ENCODE data around the gene LETMD1. TPM values are rescaled to one million over a fixed set of nuclear protein-coding genes. Genes with fewer than 3 reads are reported as not detected.

LETMD1 gene
- total and polyA plus RNA-seq, 2 of the 8 experiments (the other 6 are each of a cell fraction or from before 2014, with no cell fraction given), result 39.4 to 65.3 TPM

- Histone ChIP-seq H3K4me1 (replicated peaks in 1 of 4; ENCODE audit: control insufficient read depth in 3 of 4, insufficient read depth in 4 of 4, low read length in 3 of 4) (peaks cover 9 to 16% (median 13%) of the 10 kb centered on the region in 4 experiments), H3K36me3 (ENCODE audit: control insufficient read depth in 2 of 4, insufficient read depth in 4 of 4, low read length in 3 of 4) (no peaks in the 10 kb centered on the region), H2BK20ac (ENCODE audit: low read length) (no peak within 1 kb of the TSS), H3K79me1 (ENCODE audit: low read depth, low read length) (peaks cover 4% of the 10 kb centered on the region; the same call in 1 of the 2 replicates), H2BK15ac (ENCODE audit: low read length) (peak within 1 kb of the TSS; percentile 93; the same call in 1 of the 2 replicates), H3K23me2 (ENCODE audit: low read depth, low read length) (peaks cover 1% of the 10 kb centered on the region; the same call in 1 of the 2 replicates), H2AK5ac (ENCODE audit: low read depth, low read length) (no peak within 1 kb of the TSS), H3K27me3 (replicated peaks in 1 of 4; ENCODE audit: control insufficient read depth in 3 of 4, extremely low read depth in 1 of 4, insufficient read depth in 3 of 4, low read length in 3 of 4) (no peaks in the 10 kb centered on the region; a peak in 1 of 7 replicates), H2BK5ac (ENCODE audit: low read depth, low read length) (peak within 1 kb of the TSS; percentile 96), H3K18ac (ENCODE audit: extremely low read depth, low read length) (peak within 1 kb of the TSS; percentile 97), H4K91ac (replicated peaks; ENCODE audit: insufficient read length, low read length) (peak within 1 kb of the TSS; percentile 97), H3K27ac (ENCODE audit: low read depth, low read length) (peak within 1 kb of the TSS; percentile 90), H2AFZ (ENCODE audit: low read length) (no peak within 1 kb of the TSS), H2BK12ac (ENCODE audit: low read depth, low read length) (no peak within 1 kb of the TSS; the same call in none of the 2 replicates), H4K5ac (ENCODE audit: insufficient read length, low read depth, low read length) (peak within 1 kb of the TSS; percentile 90), H3K9me3 (ENCODE audit: insufficient read depth in 2 of 2, low read depth in 1 of 2, low read length in 1 of 2) (no peaks in the 10 kb centered on the region), H3K23ac (ENCODE audit: insufficient read length) (no peak within 1 kb of the TSS), H3K4me3 (ENCODE audit: extremely low read depth in 1 of 4, insufficient read depth in 2 of 4, low read depth in 3 of 4, low read length in 4 of 4) (peak within 1 kb of the TSS; percentile 54 to 72 (median 64)), H2BK120ac (replicated peaks; ENCODE audit: low read depth, low read length) (peak within 1 kb of the TSS; percentile 25), H3K4me2 (ENCODE audit: insufficient read depth in 1 of 2, low read depth in 2 of 2, low read length in 2 of 2) (peak within 1 kb of the TSS; percentile 74 to 88), H4K8ac (ENCODE audit: extremely low read depth, insufficient read depth, low read length) (peak within 1 kb of the TSS; percentile 96), H3K79me2 (ENCODE audit: control insufficient read depth in 1 of 2, insufficient read depth in 2 of 2, low read length in 2 of 2) (peaks cover 15 to 44% of the 10 kb centered on the region in 2 experiments), H3K4ac (replicated peaks; ENCODE audit: insufficient read length, low read depth, low read length) (peak within 1 kb of the TSS; percentile 49), H4K20me1 (replicated peaks in 1 of 2; ENCODE audit: control insufficient read depth in 1 of 2, insufficient read depth in 2 of 2, low read length in 2 of 2) (no peaks in the 10 kb centered on the region), H3K9ac (replicated peaks in 1 of 4; ENCODE audit: extremely low read depth in 1 of 4, low read depth in 3 of 4, low read length in 3 of 4) (peak within 1 kb of the TSS; percentile 64 to 92 (median 87)), H3K14ac (ENCODE audit: insufficient read length) (no peak within 1 kb of the TSS), H3K56ac (replicated peaks; ENCODE audit: insufficient read length, low read depth, low read length) (peak within 1 kb of the TSS; percentile 92)
- DNase-seq (ENCODE audit: low read depth in 1 of 2, low spot score in 2 of 2) (peak; percentile 92 to 95), FAIRE-seq (no peak)
- CTCF ChIA-PET (ENCODE audit: partially characterized antibody), result interaction anchor here (0.7 to 8.0 kb wide), 11 partner anchors 17 to 297 kb away, joined by 3 to 66 read pairs (median 4); no protein-coding TSS in a partner anchor
- 2% methylated on average over 67 of the region's 74 CpGs; no CpG with 5 or more reads in 1 of the 2 experiments for WGBS, 2 experiments (ENCODE audit: extremely low coverage in 1 of 2, insufficient coverage in 1 of 2, insufficient read length in 1 of 2, insufficient replicate concordance in 2 of 2, low coverage in 1 of 2, low lambda C conversion rate in 2 of 2, missing lambda C conversion rate in 1 of 2)
- POLR2A ChIA-PET (ENCODE audit: partially characterized antibody), result interaction anchor here (0.6 to 4.2 kb wide), 23 partner anchors 10 to 325 kb away, joined by 3 to 30 read pairs (median 4); partner anchors contain the start of genes CSRNP2 and LETMD1
- TF ChIP-seq RXRA (IDR thresholded peaks at IDR 0.05; ENCODE audit: insufficient read depth, low read depth, low read length) (no peak), RBBP5 (IDR thresholded peaks at IDR 0.05; ENCODE audit: borderline replicate concordance, low read depth, low read length) (peak; percentile 84; the same call in 1 of the 2 replicates), TBP (IDR thresholded peaks at IDR 0.05; ENCODE audit: low read depth, low read length) (0 out of 2 replicates have a peak, but pooled peaks have one; percentile 45), POLR2AphosphoS5 (IDR thresholded peaks at IDR 0.05; ENCODE audit: low read depth, low read length) (peak; percentile 73; the same call in 1 of the 2 replicates), CHD2 (IDR thresholded peaks at IDR 0.05; ENCODE audit: low read length) (peak; percentile 77), EGR1 (IDR thresholded peaks at IDR 0.05; ENCODE audit: borderline replicate concordance, low read depth, low read length) (peak; percentile 98), ZNF274 (IDR thresholded peaks at IDR 0.05; ENCODE audit: borderline replicate concordance, extremely low read depth, low read length) (no peak), TEAD4 (IDR thresholded peaks at IDR 0.05; ENCODE audit: low read depth, low read length) (peak; percentile 39; the same call in 1 of the 2 replicates), SP2 (IDR thresholded peaks at IDR 0.05; ENCODE audit: low read length) (peak; percentile 39; the same call in 1 of the 2 replicates), SRF (IDR thresholded peaks at IDR 0.05; ENCODE audit: low read depth, low read length) (no peak), BCL11A (IDR thresholded peaks at IDR 0.05; ENCODE audit: low read depth in 2 of 2, low read length in 2 of 2) (no peak)
Measured at GRCh38 chr12:51025836-51026638, 22.1 kb upstream of the LETMD1 start, which contains the start of gene SLC11A2. Gene SLC11A2, minus strand, starts transcription at chr12:51026384. Its CDS starts 15,656 bp downstream, at chr12:51010728.
